ENCODE measurements around the gene DAPL1. TPM values are rescaled to one million over a fixed set of nuclear protein-coding genes. Genes with fewer than 3 reads are reported as not detected.

Gene DAPL1, protein sequence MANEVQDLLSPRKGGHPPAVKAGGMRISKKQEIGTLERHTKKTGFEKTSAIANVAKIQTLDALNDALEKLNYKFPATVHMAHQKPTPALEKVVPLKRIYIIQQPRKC
- total RNA-seq: not detected

- H3K4me3 Mint-ChIP-seq: no peak within 1 kb of the TSS
- H3K27me3 Mint-ChIP-seq: peaks cover 14% of the 10 kb centered on the region
- no peak for DNase-seq
- no peak within 1 kb of the TSS for H3K27ac Mint-ChIP-seq
- no peaks in the 10 kb centered on the region for H3K4me1 Mint-ChIP-seq
- ChIA-PET POLR2A (no interaction called here), CTCF (no interaction called here)
- H3K9me3 Mint-ChIP-seq: no peaks in the 10 kb centered on the region
- no peaks in the 10 kb centered on the region for H3K36me3 Mint-ChIP-seq (ENCODE audit: low read depth)
Observed at GRCh38 chr2:158795195-158795924, at the start of gene DAPL1. TSS of gene DAPL1 (plus strand) at chr2:158795317. CDS start at chr2:158795373, 56 bp downstream.

- H3K4me1 Mint-ChIP-seq: no peaks in the 10 kb centered on the region
- no peak overlapping the region for H3K27ac Mint-ChIP-seq
- ChIA-PET CTCF (interaction anchor here (0.9 to 1.2 kb wide), 3 partner anchors 8 to 725 kb away, joined by 3 to 7 read pairs (median 3); no protein-coding TSS in a partner anchor), POLR2A (no interaction called here)
- no peak overlapping the region for H3K4me3 Mint-ChIP-seq
- H3K27me3 Mint-ChIP-seq: peaks cover 18% of the 10 kb centered on the region
- no peaks in the 10 kb centered on the region for H3K36me3 Mint-ChIP-seq (ENCODE audit: low read depth)
- DNase-seq: no peak
- no peaks in the 10 kb centered on the region for H3K9me3 Mint-ChIP-seq
Observed at GRCh38 chr2:158745866-158746382, 49.2 kb upstream of the DAPL1 start.

- POLR2A ChIA-PET: no interaction called here
- Mint-ChIP-seq H3K9me3 (no peaks in the 10 kb centered on the region), H3K27me3 (peaks cover 20% of the 10 kb centered on the region), H3K4me3 (no peak overlapping the region), H3K4me1 (no peaks in the 10 kb centered on the region), H3K36me3 (ENCODE audit: low read depth) (no peaks in the 10 kb centered on the region), H3K27ac (no peak overlapping the region)
- CTCF ChIA-PET: interaction anchor here (0.9 kb wide), 1 partner anchor 533 kb away, joined by 3 read pairs; no protein-coding TSS in a partner anchor
- DNase-seq: no peak
Observed at GRCh38 chr2:158746488-158746887, 48.6 kb upstream of the DAPL1 start.

DNA sequence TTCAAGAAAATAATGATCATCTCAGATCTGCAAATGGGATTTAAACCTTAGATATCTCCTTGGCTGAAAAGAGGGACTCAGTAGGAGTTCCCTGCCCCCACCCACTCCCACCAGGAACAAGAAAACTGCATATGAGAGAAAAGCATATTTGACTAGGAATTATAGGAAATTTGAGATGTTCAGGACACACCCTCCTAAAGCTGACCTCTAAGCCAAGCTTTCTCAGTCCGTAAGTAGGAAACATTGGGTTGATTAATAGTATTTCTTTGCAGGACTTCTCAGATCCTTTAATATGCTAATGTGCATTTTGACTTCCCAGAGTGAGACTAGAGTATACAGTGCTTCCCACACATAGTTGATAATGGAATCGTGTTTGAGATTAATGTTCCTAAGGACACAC is 47.8 kb upstream of the DAPL1 start:
- H3K27me3 Mint-ChIP-seq: peaks cover 22% of the 10 kb centered on the region
- H3K9me3 Mint-ChIP-seq: no peaks in the 10 kb centered on the region
- no peak overlapping the region for H3K4me3 Mint-ChIP-seq
- no peak for DNase-seq
- H3K36me3 Mint-ChIP-seq (ENCODE audit: low read depth): no peaks in the 10 kb centered on the region
- CTCF ChIA-PET: no interaction called here
- POLR2A ChIA-PET: no interaction called here
- H3K4me1 Mint-ChIP-seq: no peaks in the 10 kb centered on the region
- H3K27ac Mint-ChIP-seq: no peak overlapping the region

DNA sequence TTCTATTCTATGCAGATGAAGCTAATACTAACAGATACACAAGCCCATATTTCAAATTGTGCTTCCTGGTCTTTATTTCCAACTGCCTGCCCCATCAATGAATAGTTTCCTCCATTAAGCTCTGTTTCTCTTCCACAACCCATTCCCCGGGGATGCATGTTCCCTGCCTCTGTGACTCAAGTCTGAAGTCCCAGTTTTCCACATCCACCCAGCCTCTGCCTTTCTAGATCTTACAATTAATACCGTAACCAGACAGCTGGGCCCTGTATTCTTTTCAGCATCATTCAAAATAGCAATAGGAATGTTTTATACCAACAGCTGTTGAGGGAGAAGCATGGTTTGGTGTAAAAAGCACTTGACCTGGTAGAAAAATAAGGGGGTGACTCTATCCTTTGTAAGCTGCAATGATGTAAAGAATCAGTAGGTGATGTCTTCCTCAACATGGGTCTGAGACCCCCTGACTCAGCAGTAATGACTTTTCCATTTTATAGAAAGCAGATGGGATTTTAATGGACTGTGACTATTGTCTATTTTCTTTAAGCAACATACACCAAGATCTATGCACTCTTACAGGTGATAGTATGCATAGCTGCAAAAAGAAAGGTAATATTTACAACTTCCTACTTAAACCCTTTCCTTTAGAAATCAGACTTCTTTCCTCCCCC is 46.1 kb upstream of the DAPL1 start:
- Mint-ChIP-seq H3K27me3 (peaks cover 22% of the 10 kb centered on the region), H3K4me3 (no peak overlapping the region), H3K9me3 (no peaks in the 10 kb centered on the region), H3K36me3 (ENCODE audit: low read depth) (no peaks in the 10 kb centered on the region), H3K27ac (no peak overlapping the region), H3K4me1 (no peaks in the 10 kb centered on the region)
- CTCF ChIA-PET: no interaction called here
- no peak for DNase-seq
- POLR2A ChIA-PET: no interaction called here

- POLR2A ChIA-PET: no interaction called here
- CTCF ChIA-PET: no interaction called here
Observed at GRCh38 chr2:158750458-158751125, 44.5 kb upstream of the DAPL1 start.

GRCh38 chr2:158753641-158754611 is 41.2 kb upstream of the DAPL1 start:
- Mint-ChIP-seq H3K36me3 (ENCODE audit: low read depth) (no peaks in the 10 kb centered on the region), H3K4me3 (no peak overlapping the region), H3K9me3 (no peaks in the 10 kb centered on the region), H3K4me1 (no peaks in the 10 kb centered on the region), H3K27me3 (peaks cover 13% of the 10 kb centered on the region), H3K27ac (no peak overlapping the region)
- POLR2A ChIA-PET: interaction anchor here (0.6 kb wide), 1 partner anchor 196 kb away, joined by 3 read pairs; no protein-coding TSS in a partner anchor
- DNase-seq: peak; percentile 39
- CTCF ChIA-PET: interaction anchor here (0.6 to 1.8 kb wide), 10 partner anchors 8 to 973 kb away, joined by 3 to 7 read pairs (median 4); no protein-coding TSS in a partner anchor

More at GRCh38 chr2:158750458-158751125, 44.5 kb upstream of the DAPL1 start:
- Mint-ChIP-seq H3K36me3 (ENCODE audit: low read depth) (no peaks in the 10 kb centered on the region), H3K4me1 (no peaks in the 10 kb centered on the region), H3K4me3 (no peak overlapping the region), H3K27ac (no peak overlapping the region), H3K9me3 (no peaks in the 10 kb centered on the region), H3K27me3 (peaks cover 21% of the 10 kb centered on the region)
- no peak for DNase-seq

DNA sequence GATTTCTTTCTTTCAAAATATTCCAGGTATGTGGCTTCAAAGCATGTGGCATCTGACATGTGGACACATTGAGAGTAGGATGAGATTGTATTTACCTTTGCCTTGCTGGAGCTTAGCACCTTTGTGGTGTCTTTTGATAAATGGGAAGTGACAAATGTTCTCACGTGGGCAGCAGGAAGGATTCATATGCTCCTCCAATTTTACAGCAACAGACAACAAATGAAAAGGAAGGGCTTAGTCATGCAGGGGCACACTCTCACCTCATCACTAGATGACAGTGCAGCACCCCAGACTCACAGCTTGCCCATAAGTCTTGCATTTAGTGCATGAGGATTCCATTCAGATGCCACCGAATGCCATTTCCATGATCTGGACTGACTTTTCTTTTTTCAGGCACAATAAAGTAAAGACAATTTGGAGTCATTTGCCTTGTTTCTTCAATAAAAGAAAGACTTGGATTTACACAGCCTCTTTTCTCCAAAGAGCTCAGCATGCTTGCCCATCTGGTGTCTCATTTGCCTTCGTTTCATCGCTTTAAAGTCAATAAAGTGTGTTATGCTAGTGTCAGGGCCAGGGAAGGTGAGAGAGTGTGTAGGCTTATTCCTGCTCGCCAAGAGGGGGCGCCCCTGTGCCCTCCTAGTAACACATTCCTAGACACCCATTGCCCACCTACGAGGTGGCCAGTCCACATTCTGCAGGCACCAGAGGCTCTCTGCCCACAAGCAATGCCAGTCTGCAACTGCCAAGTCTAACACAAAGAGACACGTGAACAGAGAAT is 39.6 kb upstream of the DAPL1 start:
- Mint-ChIP-seq H3K27me3 (peaks cover 7% of the 10 kb centered on the region), H3K4me3 (no peak overlapping the region), H3K36me3 (ENCODE audit: low read depth) (no peaks in the 10 kb centered on the region), H3K4me1 (no peaks in the 10 kb centered on the region), H3K27ac (no peak overlapping the region), H3K9me3 (no peaks in the 10 kb centered on the region)
- no peak for DNase-seq
- POLR2A ChIA-PET: no interaction called here
- CTCF ChIA-PET: interaction anchor here (1.4 to 1.7 kb wide), 2 partner anchors 11 to 732 kb away, joined by 4 to 6 read pairs; no protein-coding TSS in a partner anchor

GRCh38 chr2:158756331-158756730 is 38.8 kb upstream of the DAPL1 start:
- ChIA-PET POLR2A (no interaction called here), CTCF (interaction anchor here (1.0 kb wide), 1 partner anchor 29 kb away, joined by 3 read pairs; no protein-coding TSS in a partner anchor)
- Mint-ChIP-seq H3K27me3 (peaks cover 2% of the 10 kb centered on the region), H3K4me1 (no peaks in the 10 kb centered on the region), H3K4me3 (no peak overlapping the region), H3K9me3 (no peaks in the 10 kb centered on the region), H3K36me3 (ENCODE audit: low read depth) (no peaks in the 10 kb centered on the region), H3K27ac (no peak overlapping the region)
- DNase-seq: no peak

DNA sequence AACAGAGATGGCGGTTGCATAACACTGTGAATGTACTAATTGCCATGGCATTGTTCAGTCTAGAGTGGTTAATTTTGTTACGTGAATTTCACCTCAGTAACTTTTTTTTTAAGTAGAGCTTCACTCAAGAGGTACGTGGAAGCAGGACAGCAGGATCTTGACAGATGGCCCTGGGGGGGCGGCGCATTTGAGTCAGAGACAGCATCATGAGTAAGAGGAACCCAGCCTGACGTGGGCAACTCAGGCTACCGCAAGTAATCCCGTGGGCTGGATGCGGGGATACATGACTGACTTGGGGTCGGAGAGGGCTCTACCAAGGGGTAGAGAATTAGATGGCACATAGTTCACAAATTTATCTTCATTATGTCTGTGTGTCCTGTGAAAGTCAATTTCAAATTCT is 38.1 kb upstream of the DAPL1 start:
- H3K27ac Mint-ChIP-seq: no peak overlapping the region

GRCh38 chr2:158760887-158761286 is 34.2 kb upstream of the DAPL1 start:
- peaks cover 1% of the 10 kb centered on the region for H3K27me3 Mint-ChIP-seq
- no peak for DNase-seq
- no peaks in the 10 kb centered on the region for H3K4me1 Mint-ChIP-seq
- ChIA-PET CTCF (no interaction called here), POLR2A (no interaction called here)
- no peaks in the 10 kb centered on the region for H3K9me3 Mint-ChIP-seq
- H3K27ac Mint-ChIP-seq: no peak overlapping the region
- H3K4me3 Mint-ChIP-seq: no peak overlapping the region
- no peaks in the 10 kb centered on the region for H3K36me3 Mint-ChIP-seq (ENCODE audit: low read depth)

More for the DNA sequence above, 38.1 kb upstream of the DAPL1 start:
- ChIA-PET CTCF (interaction anchor here (1.0 kb wide), 1 partner anchor 29 kb away, joined by 3 read pairs; no protein-coding TSS in a partner anchor), POLR2A (no interaction called here)
- Mint-ChIP-seq H3K4me3 (no peak overlapping the region), H3K4me1 (no peaks in the 10 kb centered on the region), H3K36me3 (ENCODE audit: low read depth) (no peaks in the 10 kb centered on the region), H3K27me3 (peaks cover 2% of the 10 kb centered on the region), H3K9me3 (no peaks in the 10 kb centered on the region)
- no peak for DNase-seq

All from activated CD4-positive, alpha-beta T cell treated with anti-CD3 and anti-CD28 coated beads, Interleukin-2, amount 10 ng/mL, durations not matched to agents 7 days and 5 days (primary cell).